Fibroblast of lung (primary cell): ENCODE data around the gene AMER2. TPM values are rescaled to one million over a fixed set of nuclear protein-coding genes. Genes with fewer than 3 reads are reported as not detected.

Experiments used
- DNase-seq, 2 donors: peaks; one replicate each; pipeline versions ENCODE4 v3.0.0 to v3.0.0-alpha.2; 2010; ENCODE audit warnings: low read depth in 2 of 2
- H2AFZ ChIP-seq: 2 replicates; pipeline ENCODE4 v1.5.1; 2012; ENCODE audit warnings: low read length, control low read depth, inconsistent platforms
- H3K27ac ChIP-seq: 2 replicates; pipeline ENCODE4 v1.5.1; 2011; ENCODE audit warnings: low read length, control low read depth; ENCODE audit not compliant: insufficient read depth
- H3K27me3 ChIP-seq: 2 replicates; pipeline ENCODE4 v1.5.1; 2011; ENCODE audit warnings: mild to moderate bottlenecking, low read length; ENCODE audit not compliant: control insufficient read depth, insufficient read depth
- H3K36me3 ChIP-seq: 2 replicates; pipeline ENCODE4 v1.5.1; 2011; ENCODE audit warnings: low read length; ENCODE audit not compliant: control insufficient read depth, insufficient read depth
- H3K4me1 ChIP-seq: 2 replicates; pipeline ENCODE4 v1.5.1; 2011; ENCODE audit warnings: low read length; ENCODE audit not compliant: control insufficient read depth, insufficient read depth; ENCODE audit errors: extremely low read depth
- H3K4me2 ChIP-seq: 2 replicates; pipeline ENCODE4 v1.5.1; 2011; ENCODE audit warnings: low read length, control low read depth; ENCODE audit not compliant: insufficient read depth; ENCODE audit errors: extremely low read depth
- H3K4me3 ChIP-seq, 4 experiments: fragments of 200-600 bp in 1 of 4; sonication (generic) in 1 of 4; replicated peaks in 1 of 4; 2 replicates each; pipeline ENCODE4 v1.5.1; 2011 to 2016; ENCODE audit warnings: low read length in 4 of 4, low read depth in 3 of 4, mild to moderate bottlenecking in 3 of 4, control low read depth in 2 of 4, inconsistent platforms in 1 of 4, mixed read lengths in 1 of 4; ENCODE audit not compliant: insufficient read depth in 1 of 4; ENCODE audit errors: control extremely low read depth in 1 of 4
- H3K79me2 ChIP-seq: 2 replicates; pipeline ENCODE4 v1.5.1; 2012; ENCODE audit warnings: mild to moderate bottlenecking, low read length, inconsistent platforms; ENCODE audit not compliant: control insufficient read depth, insufficient read depth
- H3K9ac ChIP-seq: 2 replicates; pipeline ENCODE4 v1.5.1; 2011; ENCODE audit warnings: mild to moderate bottlenecking, low read length, control low read depth; ENCODE audit not compliant: insufficient read depth
- H3K9me3 ChIP-seq: 2 replicates; pipeline ENCODE4 v1.5.1; 2012; ENCODE audit warnings: low read depth, low read length; ENCODE audit not compliant: control insufficient read depth, insufficient read depth
- H4K20me1 ChIP-seq: 2 replicates; pipeline ENCODE4 v1.5.1; 2011; ENCODE audit warnings: low read length; ENCODE audit not compliant: control insufficient read depth, insufficient read depth; ENCODE audit errors: extremely low read depth
- EZH2 ChIP-seq: IDR thresholded peaks from 2 replicates; pipeline ENCODE4 v1.5.1; 2012; ENCODE audit warnings: low read length, control low read depth, mild to moderate bottlenecking; ENCODE audit errors: missing control alignments
- polyA plus RNA-seq, 2 donors: library from polyadenylated mRNA; depleted of rRNA in 1 of 2; stranded (reverse) in 1 of 2; unstranded in 1 of 2; fragments of >200 nt; gene quantifications; 2 replicates each; pipeline ENCODE4 v1.2.1, GENCODE V29; 2011 to 2012; ENCODE audit warnings: missing spikeins in 1 of 2
- total RNA-seq: library from RNA; depleted of rRNA; stranded (reverse); fragments of >200 nt; gene quantifications from 2 replicates; pipeline ENCODE4 v1.2.1, GENCODE V29; 2014
- TF ChIP-seq, protein P1 (sequence below), 2 donors: IDR thresholded peaks in 1 of 2; conservative IDR thresholded peaks in 1 of 2; 1 replicate in 1 of 2; 2 replicates in 1 of 2; pipeline ENCODE4 v1.5.1; 2011 to 2012; ENCODE audit warnings: low read length in 2 of 2, control low read depth in 1 of 2, inconsistent platforms in 1 of 2, low read depth in 1 of 2, mild to moderate bottlenecking in 1 of 2

Gene AMER2
- total and polyA plus RNA-seq, 2 donors (not counting 1 experiment from before 2014, with no cell fraction given): under 0.01 TPM; not detected in 1

DNA sequence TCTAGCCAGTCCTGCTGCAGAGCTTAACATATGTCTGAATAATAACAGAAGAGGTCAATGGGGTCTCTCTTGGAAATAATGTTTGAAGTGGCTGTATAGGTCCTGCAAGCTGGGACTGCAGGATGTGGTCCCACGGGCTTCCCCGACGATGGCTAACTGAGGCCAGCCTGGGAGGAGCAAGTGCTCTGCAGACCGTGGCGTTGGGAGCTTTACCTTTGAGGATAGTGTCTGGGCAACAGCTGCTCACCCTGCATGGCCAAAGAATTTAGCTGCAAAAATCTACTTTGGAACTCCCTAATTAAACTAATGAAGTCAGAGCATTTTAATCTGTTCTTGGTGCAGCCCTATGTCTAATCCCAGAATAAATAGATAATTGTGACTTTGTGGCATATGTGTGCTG, 18.2 kb upstream of the AMER2 start:
- H3K4me2 ChIP-seq: no peak overlapping the region
- H3K36me3 ChIP-seq: no peaks in the 10 kb centered on the region
- TF ChIP-seq EZH2: no peak
- TF ChIP-seq, protein P1, sequence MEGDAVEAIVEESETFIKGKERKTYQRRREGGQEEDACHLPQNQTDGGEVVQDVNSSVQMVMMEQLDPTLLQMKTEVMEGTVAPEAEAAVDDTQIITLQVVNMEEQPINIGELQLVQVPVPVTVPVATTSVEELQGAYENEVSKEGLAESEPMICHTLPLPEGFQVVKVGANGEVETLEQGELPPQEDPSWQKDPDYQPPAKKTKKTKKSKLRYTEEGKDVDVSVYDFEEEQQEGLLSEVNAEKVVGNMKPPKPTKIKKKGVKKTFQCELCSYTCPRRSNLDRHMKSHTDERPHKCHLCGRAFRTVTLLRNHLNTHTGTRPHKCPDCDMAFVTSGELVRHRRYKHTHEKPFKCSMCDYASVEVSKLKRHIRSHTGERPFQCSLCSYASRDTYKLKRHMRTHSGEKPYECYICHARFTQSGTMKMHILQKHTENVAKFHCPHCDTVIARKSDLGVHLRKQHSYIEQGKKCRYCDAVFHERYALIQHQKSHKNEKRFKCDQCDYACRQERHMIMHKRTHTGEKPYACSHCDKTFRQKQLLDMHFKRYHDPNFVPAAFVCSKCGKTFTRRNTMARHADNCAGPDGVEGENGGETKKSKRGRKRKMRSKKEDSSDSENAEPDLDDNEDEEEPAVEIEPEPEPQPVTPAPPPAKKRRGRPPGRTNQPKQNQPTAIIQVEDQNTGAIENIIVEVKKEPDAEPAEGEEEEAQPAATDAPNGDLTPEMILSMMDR (conservative IDR thresholded peaks at IDR 0.05 in 1 of 2, IDR thresholded peaks at IDR 0.05 in 1 of 2; ENCODE audit: low read depth in 1 of 2, low read length in 2 of 2): no peak
- no peak overlapping the region for H2AFZ ChIP-seq
- H3K79me2 ChIP-seq: no peaks in the 10 kb centered on the region
- H3K4me3 ChIP-seq: no peak overlapping the region
- H3K4me1 ChIP-seq: no peaks in the 10 kb centered on the region
- no peaks in the 10 kb centered on the region for H3K9me3 ChIP-seq
- no peaks in the 10 kb centered on the region for H4K20me1 ChIP-seq
- H3K27ac ChIP-seq: no peak overlapping the region
- DNase-seq: no peak
- H3K9ac ChIP-seq: no peak overlapping the region
- H3K27me3 ChIP-seq: peaks cover 5% of the 10 kb centered on the region

DNA sequence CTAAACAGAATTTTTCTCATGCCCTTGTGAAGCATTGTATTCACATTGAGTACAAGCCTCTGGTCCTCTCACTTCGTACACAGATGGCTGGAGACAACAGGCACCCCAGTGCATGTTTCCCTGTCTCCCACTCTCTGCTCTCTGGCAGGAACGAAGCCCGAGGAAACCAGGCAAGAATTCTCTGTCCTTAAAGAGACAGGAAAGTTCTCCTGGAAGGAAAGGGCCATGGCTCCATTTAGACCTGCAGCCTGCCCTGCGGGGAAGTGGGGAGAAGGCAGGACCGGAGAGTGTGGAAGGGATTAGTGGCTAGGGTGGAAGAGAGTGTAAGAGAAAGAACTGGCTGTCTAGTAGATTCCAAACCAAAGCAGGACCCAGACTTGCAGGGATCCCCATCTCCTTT, 15.5 kb upstream of the AMER2 start:
- no peak for DNase-seq
- Histone ChIP-seq H3K9me3 (no peaks in the 10 kb centered on the region), H2AFZ (no peak overlapping the region), H3K4me3 (no peak overlapping the region), H4K20me1 (no peaks in the 10 kb centered on the region), H3K27me3 (peaks cover 5% of the 10 kb centered on the region), H3K9ac (no peak overlapping the region), H3K4me1 (no peaks in the 10 kb centered on the region), H3K4me2 (no peak overlapping the region), H3K27ac (no peak overlapping the region), H3K36me3 (no peaks in the 10 kb centered on the region), H3K79me2 (no peaks in the 10 kb centered on the region)
- TF ChIP-seq EZH2: no peak
- TF ChIP-seq, protein P1 (conservative IDR thresholded peaks at IDR 0.05 in 1 of 2, IDR thresholded peaks at IDR 0.05 in 1 of 2; ENCODE audit: low read depth in 1 of 2, low read length in 2 of 2): no peak

DNA sequence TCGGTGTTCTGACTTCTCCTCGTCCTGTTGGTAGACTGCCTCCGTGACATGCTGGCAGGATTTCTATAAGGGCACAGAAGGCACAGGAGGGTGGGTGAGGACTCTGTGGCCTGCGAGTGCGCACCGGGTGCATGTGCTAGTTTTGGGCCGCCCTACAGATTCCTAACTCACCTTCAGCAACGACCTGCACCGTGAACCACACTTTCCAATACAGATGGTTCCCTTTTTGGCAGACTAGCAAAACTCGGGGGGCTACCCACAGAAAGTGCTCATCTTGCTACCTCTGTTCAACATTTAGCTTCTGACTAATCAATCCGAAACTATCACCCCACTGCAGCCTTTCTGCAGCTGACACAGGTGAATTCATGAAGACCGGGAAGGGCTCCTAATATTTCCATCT, 14.1 kb upstream of the AMER2 start:
- Histone ChIP-seq H3K4me2 (no peak overlapping the region), H4K20me1 (no peaks in the 10 kb centered on the region), H3K79me2 (no peaks in the 10 kb centered on the region), H3K9me3 (no peaks in the 10 kb centered on the region), H2AFZ (no peak overlapping the region), H3K4me1 (no peaks in the 10 kb centered on the region), H3K9ac (no peak overlapping the region), H3K4me3 (no peak overlapping the region), H3K36me3 (no peaks in the 10 kb centered on the region), H3K27me3 (peaks cover 5% of the 10 kb centered on the region), H3K27ac (no peak overlapping the region)
- TF ChIP-seq EZH2: no peak
- TF ChIP-seq, protein P1 (conservative IDR thresholded peaks at IDR 0.05 in 1 of 2, IDR thresholded peaks at IDR 0.05 in 1 of 2; ENCODE audit: low read depth in 1 of 2, low read length in 2 of 2): no peak
- no peak for DNase-seq
